ENCODE measurements around the gene DOK5. TPM values are rescaled to one million over a fixed set of nuclear protein-coding genes. Genes with fewer than 3 reads are reported as not detected.

Gene DOK5
- total and polyA plus RNA-seq, 2 donors from 2014 or later, result 4.8 to 5.4 TPM

- H3K36me3 ChIP-seq (ENCODE audit: control insufficient read depth in 2 of 3, insufficient read depth in 3 of 3, low read length in 3 of 3), result no peaks in the 10 kb centered on the region
- H3K4me1 ChIP-seq (ENCODE audit: control insufficient read depth in 2 of 3, insufficient read depth in 2 of 3, low read depth in 1 of 3, low read length in 3 of 3), result no peaks in the 10 kb centered on the region
- intact Hi-C loops (cut with DNase I), result no loop called here
- H3K4me3 ChIP-seq (ENCODE audit: low read length in 3 of 3), result no peak overlapping the region
- H3K9me3 ChIP-seq (ENCODE audit: control insufficient read depth in 2 of 3, insufficient read depth in 1 of 3, low read length in 3 of 3), result no peaks in the 10 kb centered on the region
- H3K9ac ChIP-seq (ENCODE audit: low read length in 3 of 3), result no peak overlapping the region
- DNase-seq (no peak), FAIRE-seq (no peak)
- H3K27me3 ChIP-seq (ENCODE audit: control insufficient read depth, insufficient read depth, low read length), result no peaks in the 10 kb centered on the region
- no peak overlapping the region for H3K27ac ChIP-seq (ENCODE audit: low read depth in 2 of 2, low read length in 2 of 2)
- TF ChIP-seq, protein P1, sequence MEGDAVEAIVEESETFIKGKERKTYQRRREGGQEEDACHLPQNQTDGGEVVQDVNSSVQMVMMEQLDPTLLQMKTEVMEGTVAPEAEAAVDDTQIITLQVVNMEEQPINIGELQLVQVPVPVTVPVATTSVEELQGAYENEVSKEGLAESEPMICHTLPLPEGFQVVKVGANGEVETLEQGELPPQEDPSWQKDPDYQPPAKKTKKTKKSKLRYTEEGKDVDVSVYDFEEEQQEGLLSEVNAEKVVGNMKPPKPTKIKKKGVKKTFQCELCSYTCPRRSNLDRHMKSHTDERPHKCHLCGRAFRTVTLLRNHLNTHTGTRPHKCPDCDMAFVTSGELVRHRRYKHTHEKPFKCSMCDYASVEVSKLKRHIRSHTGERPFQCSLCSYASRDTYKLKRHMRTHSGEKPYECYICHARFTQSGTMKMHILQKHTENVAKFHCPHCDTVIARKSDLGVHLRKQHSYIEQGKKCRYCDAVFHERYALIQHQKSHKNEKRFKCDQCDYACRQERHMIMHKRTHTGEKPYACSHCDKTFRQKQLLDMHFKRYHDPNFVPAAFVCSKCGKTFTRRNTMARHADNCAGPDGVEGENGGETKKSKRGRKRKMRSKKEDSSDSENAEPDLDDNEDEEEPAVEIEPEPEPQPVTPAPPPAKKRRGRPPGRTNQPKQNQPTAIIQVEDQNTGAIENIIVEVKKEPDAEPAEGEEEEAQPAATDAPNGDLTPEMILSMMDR (IDR thresholded peaks at IDR 0.05; ENCODE audit: borderline replicate concordance, extremely low read depth, insufficient read depth), result no peak
Measured at GRCh38 chr20:54680439-54680838, 205.0 kb downstream of the DOK5 start.

DNA sequence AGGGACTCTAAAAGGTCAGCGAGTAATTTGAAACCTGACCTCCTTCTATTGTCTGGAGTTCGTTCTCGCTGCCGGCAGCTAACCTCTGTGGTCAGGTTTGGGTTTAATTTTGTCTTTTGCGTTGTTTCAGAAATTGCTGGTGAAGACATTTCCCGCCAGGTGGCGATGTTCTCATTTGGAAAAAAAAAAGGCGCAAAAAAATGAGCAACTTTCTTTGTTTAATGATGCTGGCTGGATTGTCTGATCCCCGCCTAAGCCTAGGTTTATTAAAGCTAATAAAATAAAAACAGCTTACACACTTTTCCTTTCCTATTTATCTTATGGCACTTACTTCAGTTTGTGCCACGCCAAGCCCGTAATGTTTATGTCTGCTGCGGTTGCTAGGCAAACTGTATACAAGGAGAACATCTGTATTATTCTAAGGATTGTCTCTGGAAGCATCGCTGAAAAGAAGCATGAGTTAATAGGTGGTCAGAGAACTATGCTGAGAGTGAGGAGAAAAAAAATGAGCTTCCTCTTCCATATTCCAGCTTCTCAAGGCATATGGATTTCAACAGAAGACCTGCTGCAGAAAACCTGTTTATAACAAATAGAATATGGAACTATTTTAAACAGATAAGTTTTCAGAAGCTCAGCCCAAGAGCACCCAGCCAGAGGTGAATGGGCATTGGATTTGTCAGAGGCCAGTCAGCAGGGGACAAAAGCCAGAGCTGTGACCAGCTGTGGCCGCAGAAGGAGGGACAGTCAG lies 205.7 kb downstream of the DOK5 start:
- no peak for FAIRE-seq
- intact Hi-C loops (cut with DNase I), result no loop called here
- H3K9ac ChIP-seq (ENCODE audit: low read length in 3 of 3), result no peak overlapping the region

DNA sequence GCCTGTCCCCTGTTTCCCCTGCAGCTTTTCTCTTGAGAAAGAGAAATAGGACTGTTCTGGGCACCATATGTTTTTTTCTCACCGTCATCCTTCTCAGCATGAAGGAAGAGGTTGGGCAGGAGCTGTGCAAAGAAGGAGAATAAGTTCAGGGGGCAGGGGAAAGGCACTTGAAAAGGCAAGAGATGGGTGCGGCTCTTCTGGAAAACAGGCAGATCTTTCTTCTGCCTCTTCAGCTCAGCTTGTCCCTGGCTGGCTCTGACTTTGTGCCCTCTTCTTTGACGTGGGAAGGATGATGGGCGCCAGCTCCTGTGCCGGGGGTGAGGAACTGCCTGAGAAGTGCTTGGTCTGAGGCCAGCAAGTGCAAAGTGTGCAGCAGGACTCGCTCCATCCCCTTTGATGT lies 206.5 kb downstream of the DOK5 start:
- DNase-seq (no peak), FAIRE-seq (no peak)
- Histone ChIP-seq H3K9ac (ENCODE audit: low read length in 3 of 3) (no peak overlapping the region), H3K4me1 (ENCODE audit: control insufficient read depth in 2 of 3, insufficient read depth in 2 of 3, low read depth in 1 of 3, low read length in 3 of 3) (no peaks in the 10 kb centered on the region), H3K36me3 (ENCODE audit: control insufficient read depth in 2 of 3, insufficient read depth in 3 of 3, low read length in 3 of 3) (no peaks in the 10 kb centered on the region), H3K9me3 (ENCODE audit: control insufficient read depth in 2 of 3, insufficient read depth in 1 of 3, low read length in 3 of 3) (no peaks in the 10 kb centered on the region), H3K27ac (ENCODE audit: low read depth in 2 of 2, low read length in 2 of 2) (no peak overlapping the region), H3K4me3 (ENCODE audit: low read length in 3 of 3) (no peak overlapping the region), H3K27me3 (ENCODE audit: control insufficient read depth, insufficient read depth, low read length) (no peaks in the 10 kb centered on the region)
- TF ChIP-seq, protein P1 (IDR thresholded peaks at IDR 0.05; ENCODE audit: borderline replicate concordance, extremely low read depth, insufficient read depth), result no peak
- intact Hi-C loops (cut with DNase I), result no loop called here

More for the DNA sequence above, 205.7 kb downstream of the DOK5 start:
- H3K36me3 ChIP-seq (ENCODE audit: control insufficient read depth in 2 of 3, insufficient read depth in 3 of 3, low read length in 3 of 3), result no peaks in the 10 kb centered on the region
- H3K4me3 ChIP-seq (ENCODE audit: low read length in 3 of 3), result no peak overlapping the region
- H3K4me1 ChIP-seq (ENCODE audit: control insufficient read depth in 2 of 3, insufficient read depth in 2 of 3, low read depth in 1 of 3, low read length in 3 of 3), result no peaks in the 10 kb centered on the region
- H3K27ac ChIP-seq (ENCODE audit: low read depth in 2 of 2, low read length in 2 of 2), result no peak overlapping the region
- H3K27me3 ChIP-seq (ENCODE audit: control insufficient read depth, insufficient read depth, low read length), result no peaks in the 10 kb centered on the region
- DNase-seq, result peak in 3 of 5 donors; percentile 44 to 84 (median 73)
- TF ChIP-seq, protein P1 (IDR thresholded peaks at IDR 0.05; ENCODE audit: borderline replicate concordance, extremely low read depth, insufficient read depth), result peak; percentile 49
- no peaks in the 10 kb centered on the region for H3K9me3 ChIP-seq (ENCODE audit: control insufficient read depth in 2 of 3, insufficient read depth in 1 of 3, low read length in 3 of 3)

Data from kidney (tissue), 14 donors.